ENCODE measurements around the gene UBQLNL. TPM values are rescaled to one million over a fixed set of nuclear protein-coding genes. Genes with fewer than 3 reads are reported as not detected.

The UBQLNL gene
- total and polyA plus RNA-seq, 3 donors from 2014 or later: 8.8 to 42.8 (median 38.7) TPM

GRCh38 chr11:5541427-5541826, 24.9 kb upstream of the UBQLNL start:
- Histone ChIP-seq H3K4me1 (no peaks in the 10 kb centered on the region), H3K9me3 (no peaks in the 10 kb centered on the region), H3K27me3 (no peaks in the 10 kb centered on the region), H3K4me3 (no peak overlapping the region), H3K36me3 (ENCODE audit: low read depth, missing control alignments) (no peaks in the 10 kb centered on the region), H3K27ac (no peak overlapping the region)
- TF ChIP-seq CTCF (IDR thresholded peaks at IDR 0.05) (no peak), POLR2A (IDR thresholded peaks at IDR 0.05) (no peak)
- intact Hi-C loops (cut with DNase I; ENCODE audit: low total_unique reads): no loop called here
- no peak for DNase-seq
- 30 to 55% methylated on average over 1 of the region's 1 CpG for WGBS, 2 donors

- Histone ChIP-seq H3K4me3 (no peak overlapping the region), H3K36me3 (ENCODE audit: low read depth, missing control alignments) (no peaks in the 10 kb centered on the region), H3K9me3 (no peaks in the 10 kb centered on the region), H3K27ac (no peak overlapping the region), H3K4me1 (no peaks in the 10 kb centered on the region), H3K27me3 (no peaks in the 10 kb centered on the region)
- intact Hi-C loops (cut with DNase I; ENCODE audit: low total_unique reads): no loop called here
- DNase-seq: no peak
- TF ChIP-seq POLR2A (IDR thresholded peaks at IDR 0.05) (no peak), CTCF (IDR thresholded peaks at IDR 0.05) (no peak)
These were observed 20.0 kb upstream of the UBQLNL start for GRCh38 chr11:5536482-5536881.

- TF ChIP-seq CTCF (IDR thresholded peaks at IDR 0.05) (no peak), POLR2A (IDR thresholded peaks at IDR 0.05) (no peak)
- DNase-seq: no peak
- Histone ChIP-seq H3K27me3 (no peaks in the 10 kb centered on the region), H3K4me3 (no peak overlapping the region), H3K9me3 (no peaks in the 10 kb centered on the region), H3K36me3 (ENCODE audit: low read depth, missing control alignments) (no peaks in the 10 kb centered on the region), H3K27ac (no peak overlapping the region), H3K4me1 (no peaks in the 10 kb centered on the region)
- WGBS, 2 donors: 68 to 70% methylated on average over 1 of the region's 1 CpG
- intact Hi-C loops (cut with DNase I; ENCODE audit: low total_unique reads): no loop called here
These were observed 17.5 kb upstream of the UBQLNL start for GRCh38 chr11:5534046-5534445.

- H3K27me3 ChIP-seq: no peaks in the 10 kb centered on the region
- DNase-seq: no peak
- H3K4me1 ChIP-seq: no peaks in the 10 kb centered on the region
- no peaks in the 10 kb centered on the region for H3K9me3 ChIP-seq
- TF ChIP-seq CTCF (IDR thresholded peaks at IDR 0.05): no peak
- TF ChIP-seq POLR2A (IDR thresholded peaks at IDR 0.05): no peak
- intact Hi-C loops (cut with DNase I; ENCODE audit: low total_unique reads): no loop called here
- H3K36me3 ChIP-seq (ENCODE audit: low read depth, missing control alignments): no peaks in the 10 kb centered on the region
- no peak overlapping the region for H3K27ac ChIP-seq
- 46 to 53% methylated on average over 2 of the region's 2 CpGs for WGBS, 2 donors
- no peak overlapping the region for H3K4me3 ChIP-seq
These were observed 14.7 kb upstream of the UBQLNL start for GRCh38 chr11:5531053-5531831.

- DNase-seq: no peak
- Histone ChIP-seq H3K9me3 (no peaks in the 10 kb centered on the region), H3K4me3 (no peak overlapping the region), H3K36me3 (ENCODE audit: low read depth, missing control alignments) (no peaks in the 10 kb centered on the region), H3K27me3 (no peaks in the 10 kb centered on the region), H3K4me1 (no peaks in the 10 kb centered on the region), H3K27ac (no peak overlapping the region)
- TF ChIP-seq CTCF (IDR thresholded peaks at IDR 0.05): no peak
- no peak for TF ChIP-seq POLR2A (IDR thresholded peaks at IDR 0.05)
- WGBS, 2 donors: 25 to 36% methylated on average over 1 of the region's 1 CpG
- intact Hi-C loops (cut with DNase I; ENCODE audit: low total_unique reads): no loop called here
These were observed 12.0 kb upstream of the UBQLNL start for GRCh38 chr11:5528495-5528894.

All from testis (tissue), 3 donors.